HG02798 (cell line): Measurements from ENCODE around the gene MSANTD4.
"Not testable (repeated sequence)": the region's sequence is repeated elsewhere in the genome, so short reads cannot be mapped to it uniquely, and the experiment has no call there.

Experiments used
- ATAC-seq: cut with Tn5 transposase; IDR thresholded peaks from one replicate; pipeline ENCODE4 v1.9.1; 2021; ENCODE audit warnings: mild to moderate bottlenecking; ENCODE audit not compliant: unreplicated experiment, poor library complexity

Gene MSANTD4

GRCh38 chr11:106014620-106015019 is 7.4 kb downstream of the MSANTD4 start:
- no peak for ATAC-seq

GRCh38 chr11:106014035-106014434 is 8.0 kb downstream of the MSANTD4 start:
- no peak for ATAC-seq

- ATAC-seq, result no peak
These were observed 9.3 kb downstream of the MSANTD4 start for GRCh38 chr11:106012744-106013143.

GRCh38 chr11:106011481-106011880 is 10.6 kb downstream of the MSANTD4 start:
- ATAC-seq, result no peak

- ATAC-seq, result not testable (repeated sequence)
These were observed 18.9 kb downstream of the MSANTD4 start for GRCh38 chr11:106003094-106003493.

GRCh38 chr11:106001304-106002012 is 20.6 kb downstream of the MSANTD4 start:
- peak; percentile 43 for ATAC-seq

GRCh38 chr11:105991888-105992287 is 30.2 kb downstream of the MSANTD4 start:
- no peak for ATAC-seq

GRCh38 chr11:105989124-105989523 is 32.9 kb downstream of the MSANTD4 start:
- no peak for ATAC-seq

GRCh38 chr11:105988197-105988596 is 33.8 kb downstream of the MSANTD4 start:
- ATAC-seq, result no peak

GRCh38 chr11:105986554-105986953 is 35.5 kb downstream of the MSANTD4 start:
- no peak for ATAC-seq

- no peak for ATAC-seq
These were observed 41.9 kb downstream of the MSANTD4 start for GRCh38 chr11:105979997-105980703.

- ATAC-seq, result no peak
These were observed 46.9 kb downstream of the MSANTD4 start for GRCh38 chr11:105975128-105975527.

- no peak for ATAC-seq
These were observed 52.3 kb downstream of the MSANTD4 start for GRCh38 chr11:105969756-105970155.

- no peak for ATAC-seq
These were observed 53.9 kb downstream of the MSANTD4 start for GRCh38 chr11:105968021-105968697.

GRCh38 chr11:105960252-105961245 is 61.5 kb downstream of the MSANTD4 start:
- no peak for ATAC-seq
